GM23338 (cell line): ENCODE results near the gene TTLL3.

Experiments
- CREB1 ChIP-seq: fragments of 250-450 bp; sonication (Bioruptor Pico); IDR thresholded peaks from 2 replicates; pipeline ENCODE4 v1.5.0; 2020; ENCODE audit warnings: low read depth, mild to moderate bottlenecking, moderate library complexity
- EZH2 ChIP-seq: fragments of 200-600 bp; sonication (generic); IDR thresholded peaks from one replicate; pipeline ENCODE4 v1.8.0; 2017; ENCODE audit warnings: antibody characterized with exemption, mild to moderate bottlenecking, low read depth; ENCODE audit not compliant: unreplicated experiment
- POLR2AphosphoS5 ChIP-seq: IDR thresholded peaks from 2 replicates; pipeline ENCODE4 v1.6.1; 2016; ENCODE audit warnings: antibody characterized with exemption, low read depth
- TF ChIP-seq, protein P1 (sequence below), 2 experiments: fragments of 200-600 bp in 1 of 2; sonication (generic) in 1 of 2; conservative IDR thresholded peaks; 2 replicates each; pipeline versions ENCODE4 v1.5.1 to v1.6.1; 2016 to 2017; ENCODE audit warnings: antibody characterized with exemption in 2 of 2, low read depth in 2 of 2, mild to moderate bottlenecking in 2 of 2, moderate library complexity in 1 of 2

DNA sequence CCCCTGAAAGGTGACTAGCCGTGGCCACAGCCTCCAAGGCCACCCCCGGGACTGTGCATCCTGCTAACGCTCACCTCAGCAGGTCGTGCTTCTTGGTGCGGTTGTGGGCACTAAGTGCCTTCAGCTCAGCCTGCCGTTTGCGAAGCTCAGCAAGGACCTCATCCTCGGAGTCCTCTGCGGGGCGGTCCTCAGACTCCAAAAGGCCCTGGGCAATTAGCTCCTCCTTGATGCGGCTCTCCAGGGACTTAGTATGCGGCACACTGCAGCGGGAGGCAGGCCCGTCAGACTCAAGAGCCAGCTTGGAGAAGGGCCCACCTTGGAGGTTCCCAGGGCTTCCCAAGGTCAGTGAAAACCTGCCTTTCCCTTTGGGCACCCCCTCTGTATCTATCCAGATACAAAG lies 26.1 kb upstream of the TTLL3 start:
- no peak for TF ChIP-seq EZH2
- TF ChIP-seq, protein P1, sequence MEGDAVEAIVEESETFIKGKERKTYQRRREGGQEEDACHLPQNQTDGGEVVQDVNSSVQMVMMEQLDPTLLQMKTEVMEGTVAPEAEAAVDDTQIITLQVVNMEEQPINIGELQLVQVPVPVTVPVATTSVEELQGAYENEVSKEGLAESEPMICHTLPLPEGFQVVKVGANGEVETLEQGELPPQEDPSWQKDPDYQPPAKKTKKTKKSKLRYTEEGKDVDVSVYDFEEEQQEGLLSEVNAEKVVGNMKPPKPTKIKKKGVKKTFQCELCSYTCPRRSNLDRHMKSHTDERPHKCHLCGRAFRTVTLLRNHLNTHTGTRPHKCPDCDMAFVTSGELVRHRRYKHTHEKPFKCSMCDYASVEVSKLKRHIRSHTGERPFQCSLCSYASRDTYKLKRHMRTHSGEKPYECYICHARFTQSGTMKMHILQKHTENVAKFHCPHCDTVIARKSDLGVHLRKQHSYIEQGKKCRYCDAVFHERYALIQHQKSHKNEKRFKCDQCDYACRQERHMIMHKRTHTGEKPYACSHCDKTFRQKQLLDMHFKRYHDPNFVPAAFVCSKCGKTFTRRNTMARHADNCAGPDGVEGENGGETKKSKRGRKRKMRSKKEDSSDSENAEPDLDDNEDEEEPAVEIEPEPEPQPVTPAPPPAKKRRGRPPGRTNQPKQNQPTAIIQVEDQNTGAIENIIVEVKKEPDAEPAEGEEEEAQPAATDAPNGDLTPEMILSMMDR (conservative IDR thresholded peaks at IDR 0.05; ENCODE audit: low read depth in 2 of 2) = no peak
- no peak for TF ChIP-seq POLR2AphosphoS5
- no peak for TF ChIP-seq CREB1 (CRISPR knock-in tag)
